ENCODE measurements around the gene CEACAM6.

DNA sequence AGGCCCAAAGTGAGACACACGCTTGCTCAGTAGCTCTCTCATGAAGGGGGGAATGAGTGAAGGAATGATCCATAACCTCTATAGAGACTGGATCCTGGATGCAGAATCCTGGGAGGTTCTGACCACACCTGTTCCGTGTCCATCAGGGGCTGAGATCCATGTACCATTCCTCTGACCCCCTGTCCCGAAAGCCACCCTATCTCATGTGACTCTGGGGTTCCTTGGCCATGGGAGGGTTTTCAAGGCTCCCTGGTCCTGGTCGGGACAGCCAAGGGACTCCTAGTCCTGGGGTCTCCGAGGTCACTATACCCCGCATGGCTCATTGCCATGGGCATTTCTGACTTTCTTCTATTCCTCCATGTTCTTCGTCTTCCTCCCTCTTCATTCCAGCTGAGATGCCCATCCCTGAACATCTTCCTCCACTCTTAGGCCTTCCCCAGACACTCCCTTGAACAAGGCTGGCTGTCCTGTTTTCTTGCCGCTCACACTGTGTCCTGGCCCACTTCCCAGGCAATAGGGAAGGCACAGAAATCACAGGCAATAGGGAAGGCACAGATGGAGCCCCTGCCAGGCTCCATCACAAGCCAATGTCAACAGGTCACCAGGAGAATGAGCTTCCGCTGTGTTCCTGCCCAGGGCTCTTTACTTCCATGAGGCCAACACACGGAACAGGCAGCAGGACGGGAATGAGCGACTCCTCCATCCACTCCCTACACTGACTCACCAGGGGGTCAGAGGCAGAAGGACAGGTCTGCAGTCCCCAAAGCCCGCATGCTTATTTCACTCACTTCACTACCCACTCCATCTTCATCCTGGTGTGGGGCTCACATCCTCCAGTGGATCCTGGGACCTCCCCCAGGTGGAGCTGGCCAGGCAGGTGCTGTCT, 43.7 kb upstream of the CEACAM6 start:
- TF ChIP-seq CTCF (IDR thresholded peaks at IDR 0.05) (no peak), POLR2A (IDR thresholded peaks at IDR 0.05) (no peak)
